GM19023 (cell line): ENCODE measurements around the gene MUC2.

Experiments
- ATAC-seq: cut with Tn5 transposase; IDR thresholded peaks from one replicate; pipeline ENCODE4 v1.9.1; 2021; ENCODE audit warnings: mild to moderate bottlenecking, moderate library complexity; ENCODE audit not compliant: unreplicated experiment

Gene MUC2

DNA sequence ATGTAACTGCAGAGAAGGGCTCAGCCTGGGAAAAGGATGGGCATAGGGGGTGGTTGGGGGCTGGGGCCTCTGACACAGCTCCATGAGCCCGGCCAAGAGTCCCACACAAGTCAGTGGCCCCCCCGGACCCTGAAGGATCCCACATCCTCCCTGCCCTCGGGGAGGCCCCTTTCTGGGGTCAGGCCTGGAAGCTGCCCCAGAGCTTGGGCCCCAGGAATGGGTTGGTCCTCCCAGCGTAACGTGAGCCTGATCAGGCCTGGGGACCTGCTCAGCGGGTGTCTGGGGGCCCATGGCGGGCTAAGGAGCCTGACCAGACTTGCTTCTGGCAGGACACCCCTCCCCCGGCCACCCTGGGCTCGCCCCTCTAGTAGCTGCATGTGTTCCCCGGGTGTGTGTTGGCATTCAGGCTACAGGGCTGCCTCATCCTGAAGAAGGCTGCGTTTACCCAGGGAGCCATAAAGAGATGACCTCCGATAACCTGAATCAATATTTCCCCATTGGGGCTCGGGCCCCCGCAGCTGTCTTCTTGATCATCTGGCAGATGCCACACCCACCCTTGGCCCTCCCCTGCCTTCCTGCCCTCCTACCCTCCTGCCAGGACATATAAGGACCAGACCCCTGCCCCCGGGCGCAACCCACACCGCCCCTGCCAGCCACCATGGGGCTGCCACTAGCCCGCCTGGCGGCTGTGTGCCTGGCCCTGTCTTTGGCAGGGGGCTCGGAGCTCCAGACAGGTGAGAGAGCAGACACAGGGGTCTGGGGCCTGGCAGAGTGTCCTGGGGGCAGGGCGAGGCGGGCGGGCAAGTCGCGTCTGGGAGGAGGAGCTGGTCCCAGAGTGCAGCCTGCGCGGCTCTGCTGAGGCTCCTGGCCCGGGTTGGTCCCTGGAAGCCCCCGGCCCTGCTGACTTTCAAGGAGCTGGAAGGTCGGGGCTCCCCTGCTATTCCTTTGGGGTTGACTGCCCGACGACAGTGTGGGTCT is at the start of gene MUC2:
MUC2 (plus strand) TSS at position 631 of the 978 bp plus-strand sequence.
- ATAC-seq: no peak

DNA sequence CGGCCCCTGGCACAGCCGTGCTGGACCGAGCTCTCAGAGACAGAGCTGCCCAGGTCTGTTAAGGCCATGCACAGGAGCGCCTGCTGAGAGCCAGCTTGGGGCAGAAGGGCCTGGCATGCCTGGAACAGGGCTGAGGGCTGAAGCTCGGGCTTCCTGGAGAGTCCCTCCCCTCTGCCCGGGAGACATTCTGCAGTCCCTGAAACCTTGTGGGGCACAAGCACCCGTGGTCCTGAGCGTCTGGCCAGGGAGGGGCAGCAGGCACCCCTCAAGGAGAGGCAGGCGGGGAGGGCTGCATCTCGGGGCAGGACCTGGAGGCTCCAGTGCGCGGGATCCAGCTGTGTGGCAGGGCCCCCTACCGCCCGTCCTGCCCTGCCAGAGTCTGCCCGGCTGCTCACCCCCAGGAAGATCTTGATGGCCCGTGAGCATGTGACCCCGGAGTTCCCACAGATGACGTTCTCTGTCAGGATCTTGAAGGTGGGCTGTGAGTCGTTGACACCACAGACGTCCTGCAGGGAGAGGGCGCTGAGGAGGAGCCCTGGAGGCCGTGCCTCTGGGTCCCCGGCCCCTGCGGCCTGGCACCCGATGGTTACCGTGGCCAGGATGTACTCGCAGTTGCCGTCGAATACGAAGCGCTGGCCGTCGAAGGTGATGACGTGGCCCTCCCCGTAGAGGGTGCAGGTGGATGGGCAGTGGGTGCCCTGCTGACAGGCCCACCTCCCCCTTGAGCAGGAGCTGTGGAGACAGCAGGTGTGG is 49.1 kb upstream of the MUC2 start:
- ATAC-seq: no peak

DNA sequence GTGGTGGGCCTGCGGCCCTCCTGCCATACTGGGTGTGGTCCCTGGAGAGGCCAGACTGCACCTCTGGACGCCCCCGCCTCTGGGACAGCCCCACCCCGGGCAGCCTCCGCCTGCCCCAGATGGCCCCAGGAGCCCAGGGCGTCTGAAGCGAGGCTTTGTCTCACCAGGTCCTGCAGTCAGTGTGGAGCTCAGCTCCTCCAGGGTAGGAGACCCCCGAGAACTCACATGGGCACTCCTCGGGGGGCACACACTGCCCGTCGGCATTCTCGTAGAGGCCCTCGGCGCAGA is 48.6 kb upstream of the MUC2 start:
- no peak for ATAC-seq

DNA sequence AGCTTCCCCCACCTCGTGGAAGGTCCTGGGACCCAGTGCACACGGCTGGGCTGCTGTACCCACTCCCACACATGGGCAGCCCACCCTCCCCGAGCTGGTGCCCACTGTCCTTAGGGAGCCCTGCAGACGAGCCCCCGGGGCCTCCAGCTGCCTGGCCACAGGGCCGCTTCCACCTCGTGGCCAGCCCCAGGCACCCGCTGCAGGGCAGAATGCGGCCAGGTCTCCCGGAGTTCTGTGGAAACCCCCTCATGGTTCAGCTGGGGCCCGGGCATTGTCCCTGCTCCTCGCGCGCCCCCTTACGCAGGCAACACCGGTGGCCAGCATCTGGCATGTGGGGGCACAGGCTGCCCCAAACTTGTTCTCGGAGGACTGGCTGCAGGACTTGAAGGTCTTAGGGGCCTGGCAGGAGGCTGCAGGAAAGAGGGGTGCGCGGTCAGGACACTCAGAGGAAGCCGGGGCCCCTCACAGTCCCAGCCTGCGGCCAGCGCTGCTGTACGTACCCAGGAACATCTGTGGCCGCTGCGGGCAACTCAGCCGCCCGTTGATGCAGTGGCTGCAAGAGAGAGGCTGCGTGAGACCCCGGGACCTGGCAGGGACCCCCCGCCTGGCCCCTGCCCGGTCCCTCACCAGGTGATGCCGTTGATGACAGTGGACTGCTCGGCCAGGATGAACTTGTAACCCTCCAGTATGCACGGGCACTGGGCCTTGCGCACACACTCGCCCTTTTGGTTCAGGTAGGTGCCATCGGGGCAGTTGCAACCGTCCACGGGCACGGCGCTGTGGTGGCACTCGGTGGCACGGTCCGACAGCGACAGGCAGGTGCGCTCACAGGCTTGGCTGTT is 47.8 kb upstream of the MUC2 start:
- no peak for ATAC-seq

DNA sequence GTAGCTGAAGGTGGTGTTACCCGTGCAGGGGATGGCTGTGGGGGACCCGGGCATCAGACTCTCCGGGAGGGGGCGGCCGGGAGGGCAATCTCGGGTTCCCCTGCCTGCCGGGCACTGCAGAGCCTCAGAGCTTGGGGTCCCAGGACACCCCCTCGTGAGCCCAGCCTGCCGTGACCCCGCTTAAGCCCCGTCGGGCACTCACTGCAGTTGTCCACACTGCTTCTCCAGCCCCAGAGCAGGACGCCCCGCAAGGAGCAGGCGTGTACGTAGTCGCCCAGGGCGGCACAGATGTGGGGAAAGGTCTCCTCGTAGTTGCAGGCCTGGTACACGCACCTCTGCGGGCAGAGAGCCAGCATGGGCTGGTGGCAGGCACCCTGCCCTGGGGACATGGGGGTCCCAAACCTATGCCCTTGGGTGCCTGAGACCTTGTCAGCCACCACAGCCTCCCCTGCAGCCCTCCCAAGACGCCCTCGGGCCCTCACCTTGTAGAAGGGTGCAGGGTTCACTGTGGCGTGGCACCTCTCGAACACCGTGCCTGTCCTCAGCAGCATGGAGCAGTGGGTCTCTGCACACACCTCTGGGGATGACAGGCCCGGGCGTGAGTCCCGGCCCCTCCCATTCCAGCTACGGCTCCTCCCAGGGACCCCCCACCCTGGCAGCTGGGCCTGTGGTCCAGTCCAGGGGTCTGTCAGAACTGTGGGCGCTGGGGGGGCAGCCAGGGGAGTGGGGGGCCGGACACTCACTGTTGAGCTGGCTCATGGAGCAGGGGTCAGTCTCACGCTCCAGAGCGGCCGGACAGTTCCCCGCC is 47.0 kb upstream of the MUC2 start:
- ATAC-seq: no peak

DNA sequence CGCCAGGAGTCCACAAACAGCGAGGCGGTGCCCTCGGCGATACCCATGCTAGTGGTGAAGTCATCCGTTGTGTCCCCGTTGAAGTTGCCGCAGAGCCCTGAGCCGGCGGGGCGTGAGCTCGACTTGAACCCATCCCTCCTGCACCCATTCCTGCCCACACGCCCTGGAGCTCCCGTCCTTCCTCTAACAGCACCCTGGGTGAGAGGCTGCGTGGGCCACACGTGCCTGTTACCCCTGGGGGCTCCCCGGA is 46.5 kb upstream of the MUC2 start:
- no peak for ATAC-seq

DNA sequence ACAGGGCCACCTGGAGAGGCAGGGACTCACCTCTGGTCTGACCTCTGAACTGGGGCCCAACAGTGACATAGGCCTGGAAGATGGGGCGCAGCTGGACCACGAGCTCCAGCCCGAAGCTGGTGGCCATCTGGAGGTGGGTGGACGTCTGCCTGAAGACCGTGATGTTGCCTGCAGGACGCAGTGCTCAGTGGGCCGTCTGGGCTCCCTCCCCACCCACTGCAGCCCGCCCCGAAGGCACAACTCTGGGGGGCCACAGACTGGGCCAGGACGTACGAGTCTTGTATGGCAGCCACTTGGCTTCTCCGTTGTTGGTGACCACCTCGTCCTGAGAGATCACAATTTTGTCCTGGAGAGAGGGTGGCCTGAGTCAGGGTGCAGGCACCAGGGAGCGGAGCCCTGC is 46.1 kb upstream of the MUC2 start:
- ATAC-seq: no peak

DNA sequence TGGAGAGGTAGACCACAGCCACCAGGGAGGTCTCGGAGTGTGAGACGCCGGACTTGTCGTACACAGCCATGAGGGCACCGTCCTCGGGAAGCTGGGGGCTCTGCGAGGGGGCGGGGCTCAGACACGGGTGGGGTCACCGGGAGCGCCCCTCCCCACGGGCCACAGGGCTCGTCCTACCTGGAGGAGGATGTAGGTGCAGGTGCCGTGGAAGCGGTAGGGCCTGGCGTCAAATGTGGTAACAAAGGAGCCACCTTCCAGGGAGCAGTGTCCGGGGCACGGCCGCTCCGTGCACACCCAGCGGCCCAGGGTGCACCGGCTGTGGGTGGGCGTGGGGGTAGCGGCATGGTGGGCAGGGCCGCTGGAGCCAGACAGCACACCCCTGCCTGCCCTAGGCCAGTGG is 45.6 kb upstream of the MUC2 start:
- ATAC-seq: no peak

DNA sequence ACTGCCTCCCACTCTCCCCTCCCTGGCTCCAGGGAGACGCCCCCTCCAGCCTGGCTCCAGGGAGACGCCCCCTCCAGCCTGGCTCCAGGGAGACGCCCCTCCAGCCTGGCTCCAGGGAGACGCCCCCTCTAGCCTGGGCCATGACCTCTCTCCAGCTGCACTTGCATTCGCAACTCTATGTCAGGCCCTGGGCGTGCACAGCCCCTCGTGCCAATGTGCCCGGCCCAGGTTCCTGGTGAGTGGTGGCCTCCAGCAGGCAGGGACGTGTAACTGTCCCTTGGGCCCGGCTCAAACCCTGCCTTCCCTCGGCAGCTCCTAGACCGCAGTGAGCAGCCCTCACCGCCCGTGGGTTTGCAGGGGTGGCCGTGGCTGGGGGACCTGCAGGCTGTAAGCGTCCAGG is 45.0 kb upstream of the MUC2 start:
- ATAC-seq: no peak

DNA sequence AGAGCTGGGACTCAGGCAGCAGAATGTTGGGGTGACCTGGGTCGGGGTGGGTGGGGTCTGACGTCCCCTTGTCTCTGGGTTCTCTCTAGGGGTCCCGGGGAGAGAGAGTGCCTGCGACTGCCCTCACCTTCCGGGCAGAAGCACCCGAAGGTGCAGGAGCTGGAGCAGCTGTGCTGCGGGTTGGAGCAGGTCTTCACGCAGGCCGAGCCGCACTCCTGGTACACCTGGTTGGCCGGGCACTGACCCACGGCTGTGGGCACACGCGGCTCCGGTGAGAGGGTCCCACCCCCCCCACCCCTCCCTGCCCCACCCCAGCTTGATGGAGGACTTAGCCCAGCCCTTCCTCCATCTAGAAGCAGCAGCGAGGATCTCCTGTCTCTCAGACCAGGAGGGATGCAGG is 44.6 kb upstream of the MUC2 start:
- no peak for ATAC-seq

DNA sequence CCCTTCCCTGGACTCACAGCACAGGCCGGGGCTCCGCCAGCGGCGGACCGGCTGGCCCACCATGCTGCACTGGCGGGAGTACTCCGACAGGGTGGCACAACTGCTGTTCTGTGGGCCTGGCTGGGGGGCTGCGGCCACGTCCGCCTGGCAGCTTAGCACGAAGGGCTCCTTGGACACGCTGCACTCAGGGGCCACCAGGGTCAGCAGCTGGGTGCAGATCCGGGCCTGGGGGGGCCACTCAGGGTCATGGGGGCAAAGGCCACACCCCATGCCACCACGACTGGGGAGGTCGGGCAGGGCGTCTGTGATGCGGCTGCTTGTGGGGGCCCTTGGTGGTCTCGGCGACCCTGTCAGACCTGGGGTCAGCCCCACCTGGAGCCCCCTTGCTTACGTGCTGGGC is 44.1 kb upstream of the MUC2 start:
- ATAC-seq: no peak

DNA sequence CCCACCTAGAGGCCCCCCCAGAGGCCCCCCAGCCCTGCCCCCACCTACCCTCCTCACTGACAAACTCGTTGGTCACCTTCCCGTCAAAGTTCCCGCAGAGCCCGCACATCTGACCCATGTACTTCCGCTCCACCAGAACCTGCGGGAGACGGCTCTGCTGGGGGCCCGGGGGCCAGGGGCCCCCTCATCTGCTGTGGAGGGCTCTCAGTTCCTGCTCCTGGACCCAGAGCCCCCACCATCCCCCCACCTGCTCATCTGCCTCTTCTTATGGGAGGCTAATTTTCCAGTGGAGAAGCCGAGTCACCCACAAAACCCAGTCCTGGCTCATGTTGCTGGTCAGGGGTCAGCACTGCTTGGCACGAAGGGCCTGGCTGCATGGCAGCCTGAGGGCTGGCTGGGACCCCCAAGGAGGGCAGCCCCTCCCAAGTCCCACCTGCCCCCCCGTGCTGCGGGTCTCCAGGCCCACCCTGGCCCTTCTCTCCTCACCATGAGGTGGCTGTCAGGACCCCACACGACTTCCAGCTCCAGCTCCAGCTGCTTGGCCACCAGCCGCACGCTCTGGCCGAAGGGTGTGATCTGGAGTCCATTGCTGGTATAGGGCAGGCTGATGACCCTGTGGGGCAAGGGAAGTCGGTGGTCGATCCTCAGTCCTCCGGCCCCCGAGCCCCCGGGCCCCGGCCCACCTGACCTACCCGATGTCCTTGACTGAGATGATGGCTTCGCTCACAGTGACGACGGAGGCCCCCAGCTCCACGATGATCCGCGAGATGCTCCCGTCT is 43.4 kb upstream of the MUC2 start:
- ATAC-seq: no peak

DNA sequence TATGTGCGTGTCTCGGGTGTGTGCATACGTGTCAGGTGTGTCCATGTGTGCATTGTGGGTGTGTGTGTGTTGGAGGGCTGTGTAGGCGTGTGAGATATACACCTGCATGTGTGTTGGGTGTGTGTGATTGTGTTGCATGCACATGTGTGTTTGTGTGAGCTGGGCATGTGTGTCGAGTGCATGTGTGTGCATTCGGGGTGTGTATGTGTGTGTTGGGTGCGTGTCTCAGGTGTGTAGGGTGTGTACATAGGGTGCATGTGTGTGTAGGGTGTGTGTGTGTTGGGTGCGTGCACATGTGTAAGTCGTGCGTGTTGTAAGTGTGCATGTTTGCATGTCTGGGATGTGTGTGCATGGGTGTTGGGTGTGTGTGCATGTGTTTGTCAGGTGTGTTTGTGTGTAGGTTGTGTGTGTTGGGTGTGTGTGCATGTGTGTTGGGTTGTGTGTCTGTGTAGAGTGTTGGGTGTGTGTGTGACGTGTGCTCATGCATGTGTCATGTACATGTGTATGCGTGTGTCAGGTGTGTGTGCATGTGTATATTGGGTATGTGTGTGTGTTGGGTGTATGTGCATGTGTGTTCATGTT is 42.3 kb upstream of the MUC2 start:
- ATAC-seq: no peak

DNA sequence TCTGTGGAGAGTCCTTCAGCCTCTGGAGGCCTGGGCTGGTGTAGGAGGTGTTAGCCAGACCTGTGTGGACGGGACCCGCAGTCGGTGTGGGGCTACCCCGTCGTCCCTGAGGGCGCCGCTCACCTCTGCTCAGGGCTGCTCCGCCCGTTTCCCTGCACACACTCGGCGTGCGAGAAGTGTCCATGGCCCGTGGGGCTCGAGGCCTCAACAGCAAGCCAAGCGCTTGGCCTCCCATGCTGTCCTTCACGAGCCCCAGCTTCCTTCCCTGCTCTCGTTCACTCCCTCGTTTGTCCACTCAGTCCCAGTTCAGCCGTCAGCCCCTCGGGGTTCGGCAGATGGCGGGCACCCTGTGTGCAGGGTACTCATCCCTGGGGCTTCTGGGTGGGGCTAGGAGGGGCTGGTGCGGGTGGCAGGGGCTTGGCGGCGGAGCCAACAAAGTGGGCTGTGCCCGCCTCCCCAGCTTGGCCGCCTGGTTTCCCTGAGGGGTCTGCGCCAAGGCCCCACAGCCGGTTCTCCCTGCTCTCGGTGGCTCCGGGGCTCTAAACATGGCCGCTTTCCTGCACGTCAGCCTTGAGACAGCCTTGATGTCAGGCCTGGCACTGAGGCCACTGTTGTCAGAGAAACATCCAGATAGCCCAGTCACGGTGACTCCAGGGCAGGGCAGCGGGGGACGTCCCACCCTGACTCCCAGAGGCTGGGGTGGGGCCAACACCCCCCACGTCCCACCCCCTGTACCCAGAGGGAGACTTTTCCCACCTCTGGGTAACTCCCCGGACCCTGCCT is 41.5 kb upstream of the MUC2 start:
- no peak for ATAC-seq

DNA sequence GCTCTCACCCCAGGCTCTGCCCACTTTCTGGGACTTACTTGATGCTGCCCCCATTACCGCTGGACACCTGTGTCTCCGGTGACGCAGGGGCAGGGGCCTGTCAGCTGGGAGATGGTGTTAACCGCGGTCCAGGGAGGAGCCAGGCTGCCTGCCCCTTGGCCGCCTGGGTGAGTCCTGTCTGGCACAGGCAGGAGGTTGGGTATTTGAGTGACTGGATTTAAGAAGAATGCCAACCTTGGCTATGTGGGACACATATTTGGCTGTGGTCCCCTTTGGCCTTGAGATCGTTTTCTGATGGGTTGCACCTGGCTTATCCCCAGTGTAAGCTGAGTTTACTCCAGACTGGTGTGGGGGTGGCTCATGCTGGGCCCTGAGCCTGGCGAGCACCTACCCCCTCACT is 40.7 kb upstream of the MUC2 start:
- ATAC-seq: no peak

DNA sequence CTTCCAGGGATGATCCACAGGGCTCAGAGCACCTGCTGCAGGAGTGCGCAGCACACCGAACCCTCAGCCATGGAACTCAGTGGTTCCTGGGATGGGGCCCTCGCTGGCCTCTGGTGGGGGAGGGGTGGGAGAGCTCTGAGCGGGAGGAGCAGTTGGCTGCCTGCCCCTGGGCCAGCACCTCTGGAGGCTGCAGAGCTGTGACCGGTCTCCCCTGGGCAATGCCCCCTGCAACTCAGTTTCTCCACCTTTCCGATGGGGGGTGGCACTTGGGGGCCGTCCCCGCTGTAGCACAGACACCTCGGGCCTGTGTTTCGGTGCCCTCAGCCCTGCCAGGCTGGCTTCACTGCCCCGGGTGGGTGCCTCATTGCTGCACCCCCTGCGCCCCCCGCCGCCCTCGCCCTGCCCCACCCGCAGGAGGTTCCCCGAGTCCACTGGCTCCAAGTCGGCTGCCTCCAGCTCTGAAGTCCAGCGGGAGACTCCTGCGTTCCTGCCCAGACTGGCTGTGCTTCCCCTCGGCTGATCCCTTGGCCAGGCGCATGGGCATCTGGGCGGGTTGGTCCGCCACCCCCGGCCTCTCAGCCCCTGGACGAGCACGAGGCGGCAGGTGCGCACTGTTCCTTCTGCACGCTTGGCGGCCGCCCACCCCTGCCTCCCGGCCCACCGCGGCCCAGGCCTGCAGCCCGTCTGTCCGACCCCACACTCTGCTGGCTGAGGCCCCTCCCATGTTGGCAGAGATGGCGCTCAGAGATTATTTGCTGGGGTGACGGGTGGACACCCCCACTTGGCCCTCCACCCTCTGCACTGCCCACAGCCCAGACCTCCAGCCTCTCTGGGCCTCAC is 40.0 kb upstream of the MUC2 start:
- no peak for ATAC-seq

DNA sequence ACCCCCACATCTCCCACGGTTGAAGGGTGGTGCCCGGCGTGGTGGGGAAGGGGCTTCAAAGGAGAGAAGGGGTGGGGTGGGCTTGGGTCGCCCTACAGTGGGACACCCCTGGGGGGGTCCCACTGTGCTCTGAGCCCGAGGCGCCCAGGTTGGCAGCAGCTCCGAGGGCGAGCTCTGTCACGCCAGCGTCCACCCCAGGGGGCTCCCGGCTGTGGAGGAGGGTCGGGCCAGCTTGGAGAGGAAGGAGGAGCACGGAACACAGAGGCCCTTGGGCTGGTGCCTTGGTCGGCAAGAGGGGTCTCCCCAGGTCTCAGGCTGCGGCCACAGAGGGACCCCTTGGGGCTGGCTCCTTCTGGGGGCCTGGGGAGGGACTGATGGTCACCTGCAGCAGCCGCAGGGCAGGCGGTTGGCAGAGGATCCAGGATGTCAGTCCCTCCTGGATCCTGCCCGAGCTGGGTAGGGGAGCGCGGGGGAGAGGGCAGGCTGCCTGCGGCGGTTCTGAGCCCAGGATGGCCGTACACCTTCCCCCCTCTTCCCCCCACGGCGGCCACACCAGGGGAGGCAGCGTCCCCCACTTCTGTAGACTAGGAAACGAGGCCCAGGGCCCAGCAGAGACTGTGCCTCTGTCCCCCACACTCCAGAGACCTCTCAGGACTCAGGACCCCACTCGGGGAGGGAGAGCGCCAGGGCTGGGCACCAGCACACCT is 38.9 kb upstream of the MUC2 start:
- ATAC-seq: no peak
